ENCODE measurements around the gene ZNF536.

- TF ChIP-seq, protein P1, sequence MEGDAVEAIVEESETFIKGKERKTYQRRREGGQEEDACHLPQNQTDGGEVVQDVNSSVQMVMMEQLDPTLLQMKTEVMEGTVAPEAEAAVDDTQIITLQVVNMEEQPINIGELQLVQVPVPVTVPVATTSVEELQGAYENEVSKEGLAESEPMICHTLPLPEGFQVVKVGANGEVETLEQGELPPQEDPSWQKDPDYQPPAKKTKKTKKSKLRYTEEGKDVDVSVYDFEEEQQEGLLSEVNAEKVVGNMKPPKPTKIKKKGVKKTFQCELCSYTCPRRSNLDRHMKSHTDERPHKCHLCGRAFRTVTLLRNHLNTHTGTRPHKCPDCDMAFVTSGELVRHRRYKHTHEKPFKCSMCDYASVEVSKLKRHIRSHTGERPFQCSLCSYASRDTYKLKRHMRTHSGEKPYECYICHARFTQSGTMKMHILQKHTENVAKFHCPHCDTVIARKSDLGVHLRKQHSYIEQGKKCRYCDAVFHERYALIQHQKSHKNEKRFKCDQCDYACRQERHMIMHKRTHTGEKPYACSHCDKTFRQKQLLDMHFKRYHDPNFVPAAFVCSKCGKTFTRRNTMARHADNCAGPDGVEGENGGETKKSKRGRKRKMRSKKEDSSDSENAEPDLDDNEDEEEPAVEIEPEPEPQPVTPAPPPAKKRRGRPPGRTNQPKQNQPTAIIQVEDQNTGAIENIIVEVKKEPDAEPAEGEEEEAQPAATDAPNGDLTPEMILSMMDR (IDR thresholded peaks at IDR 0.05; ENCODE audit: low read depth, low read length): no peak
- no peak for TF ChIP-seq EZH2phosphoT487 (IDR thresholded peaks at IDR 0.05; ENCODE audit: low read depth)
Observed at GRCh38 chr19:30385174-30385573, 13.0 kb downstream of the ZNF536 start.

Data from OCI-LY3 (cell line).